Fibroblast of lung (primary cell): ENCODE measurements around the gene PDLIM5.

Experiments
- CTCF ChIP-seq, 2 donors: IDR thresholded peaks in 1 of 2; conservative IDR thresholded peaks in 1 of 2; 1 replicate in 1 of 2; 2 replicates in 1 of 2; pipeline ENCODE4 v1.5.1; 2011 to 2012; ENCODE audit warnings: low read length in 2 of 2, control low read depth in 1 of 2, inconsistent platforms in 1 of 2, low read depth in 1 of 2, mild to moderate bottlenecking in 1 of 2
- EZH2 ChIP-seq: IDR thresholded peaks from 2 replicates; pipeline ENCODE4 v1.5.1; 2012; ENCODE audit warnings: low read length, control low read depth, mild to moderate bottlenecking; ENCODE audit errors: missing control alignments

DNA sequence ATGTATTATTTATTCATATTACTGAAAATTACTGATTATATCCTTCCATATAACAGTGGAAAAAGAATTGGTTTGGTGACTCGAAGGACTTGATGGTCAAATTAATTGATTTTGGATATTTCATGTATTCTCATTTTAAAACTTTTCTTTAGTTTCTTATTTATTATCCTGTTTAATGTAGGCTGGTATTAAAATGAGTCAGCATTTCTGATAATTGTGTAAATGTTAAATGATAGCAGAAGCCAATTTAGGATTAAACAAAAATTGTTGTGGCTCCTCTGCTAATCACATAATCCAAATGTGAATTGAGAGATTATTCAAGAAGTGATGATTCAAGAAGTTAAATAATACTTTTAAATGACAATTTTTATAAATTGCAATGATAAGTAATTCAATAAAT, 38.7 kb downstream of the PDLIM5 start:
- TF ChIP-seq CTCF (conservative IDR thresholded peaks at IDR 0.05 in 1 of 2, IDR thresholded peaks at IDR 0.05 in 1 of 2; ENCODE audit: low read depth in 1 of 2, low read length in 2 of 2) (no peak), EZH2 (no peak)
